RWPE2 (cell line): ENCODE measurements around the gene KAZN.

Experiments used
- ATAC-seq: fragments of 200-7000 bp; cut with Tn5 transposase; 3 replicates; pipeline ENCODE4 v1.9.1; 2021; ENCODE audit warnings: low read depth
- DNase-seq: peaks from one replicate; pipeline ENCODE4 v3.0.0-alpha.2; 2020; ENCODE audit warnings: low spot score
- H3K27ac ChIP-seq: fragments of 450-650 bp; 2 replicates; pipeline ENCODE4 v1.5.1; 2017; ENCODE audit warnings: mild to moderate bottlenecking; ENCODE audit not compliant: poor library complexity, severe bottlenecking
- H3K27me3 ChIP-seq: fragments of 250-450 bp; sonication (Bioruptor Pico); 2 replicates; pipeline ENCODE4 v1.5.1; 2021; ENCODE audit warnings: mild to moderate bottlenecking, moderate library complexity; ENCODE audit not compliant: insufficient read depth, poor library complexity, severe bottlenecking
- H3K36me3 ChIP-seq: fragments of 250-450 bp; sonication (Bioruptor Pico); 2 replicates; pipeline ENCODE4 v1.5.1; 2020; ENCODE audit warnings: low read depth, mild to moderate bottlenecking, moderate library complexity
- H3K4me1 ChIP-seq: fragments of 250-450 bp; sonication (Bioruptor Pico); 2 replicates; pipeline ENCODE4 v1.5.1; 2021; ENCODE audit warnings: mild to moderate bottlenecking, moderate library complexity; ENCODE audit not compliant: insufficient read depth, poor library complexity, severe bottlenecking
- H3K4me3 ChIP-seq: fragments of 250-450 bp; sonication (Bioruptor Pico); 2 replicates; pipeline ENCODE4 v1.5.1; 2021; ENCODE audit warnings: mild to moderate bottlenecking, moderate library complexity; ENCODE audit not compliant: severe bottlenecking
- H3K9me3 ChIP-seq: fragments of 250-450 bp; sonication (Bioruptor Pico); 2 replicates; pipeline ENCODE4 v1.5.1; 2021; ENCODE audit warnings: mild to moderate bottlenecking, moderate library complexity; ENCODE audit not compliant: severe bottlenecking
- CTCF ChIP-seq: fragments of 450-650 bp; IDR thresholded peaks from one replicate; pipeline ENCODE4 v1.5.1; 2017; ENCODE audit warnings: mild to moderate bottlenecking, moderate library complexity; ENCODE audit not compliant: poor library complexity, severe bottlenecking

Gene KAZN

GRCh38 chr1:14820295-14821085, 222.0 kb downstream of the KAZN start:
- H3K36me3 ChIP-seq = no peaks in the 10 kb centered on the region
- H3K4me3 ChIP-seq = no peak overlapping the region
- no peaks in the 10 kb centered on the region for H3K9me3 ChIP-seq
- ATAC-seq (no peak), DNase-seq (no peak)
- no peak for TF ChIP-seq CTCF
- no peaks in the 10 kb centered on the region for H3K4me1 ChIP-seq
- no peak overlapping the region for H3K27ac ChIP-seq
- no peaks in the 10 kb centered on the region for H3K27me3 ChIP-seq

- no peak overlapping the region for H3K27ac ChIP-seq
- no peaks in the 10 kb centered on the region for H3K9me3 ChIP-seq
- H3K4me1 ChIP-seq = no peaks in the 10 kb centered on the region
- no peak for TF ChIP-seq CTCF
- ATAC-seq (peak; percentile 62; the same call in 2 of the 3 replicates), DNase-seq (no peak)
- H3K27me3 ChIP-seq = no peaks in the 10 kb centered on the region
- H3K36me3 ChIP-seq = no peaks in the 10 kb centered on the region
- H3K4me3 ChIP-seq = no peak overlapping the region
Measured at GRCh38 chr1:14822493-14822892, 224.0 kb downstream of the KAZN start.

- DNase-seq (no peak), ATAC-seq (no peak)
- Histone ChIP-seq H3K4me1 (no peaks in the 10 kb centered on the region), H3K36me3 (no peaks in the 10 kb centered on the region), H3K9me3 (no peaks in the 10 kb centered on the region), H3K27ac (no peak overlapping the region), H3K4me3 (no peak overlapping the region), H3K27me3 (no peaks in the 10 kb centered on the region)
- TF ChIP-seq CTCF = no peak
Measured at GRCh38 chr1:14822996-14823395, 224.5 kb downstream of the KAZN start.

- Histone ChIP-seq H3K4me1 (no peaks in the 10 kb centered on the region), H3K27me3 (no peaks in the 10 kb centered on the region), H3K27ac (no peak overlapping the region), H3K4me3 (no peak overlapping the region), H3K9me3 (no peaks in the 10 kb centered on the region), H3K36me3 (no peaks in the 10 kb centered on the region)
- ATAC-seq (no peak), DNase-seq (no peak)
- TF ChIP-seq CTCF = no peak
Measured at GRCh38 chr1:14824314-14824915, 225.9 kb downstream of the KAZN start.

- Histone ChIP-seq H3K27me3 (no peaks in the 10 kb centered on the region), H3K27ac (no peak overlapping the region), H3K4me3 (no peak overlapping the region), H3K9me3 (no peaks in the 10 kb centered on the region), H3K36me3 (no peaks in the 10 kb centered on the region), H3K4me1 (no peaks in the 10 kb centered on the region)
- ATAC-seq = no peak
- no peak for DNase-seq
- no peak for TF ChIP-seq CTCF
Measured at GRCh38 chr1:14825396-14825795, 226.9 kb downstream of the KAZN start.
